ENCODE measurements around the gene HEMK1.

Gene HEMK1, protein sequence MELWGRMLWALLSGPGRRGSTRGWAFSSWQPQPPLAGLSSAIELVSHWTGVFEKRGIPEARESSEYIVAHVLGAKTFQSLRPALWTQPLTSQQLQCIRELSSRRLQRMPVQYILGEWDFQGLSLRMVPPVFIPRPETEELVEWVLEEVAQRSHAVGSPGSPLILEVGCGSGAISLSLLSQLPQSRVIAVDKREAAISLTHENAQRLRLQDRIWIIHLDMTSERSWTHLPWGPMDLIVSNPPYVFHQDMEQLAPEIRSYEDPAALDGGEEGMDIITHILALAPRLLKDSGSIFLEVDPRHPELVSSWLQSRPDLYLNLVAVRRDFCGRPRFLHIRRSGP

DNA sequence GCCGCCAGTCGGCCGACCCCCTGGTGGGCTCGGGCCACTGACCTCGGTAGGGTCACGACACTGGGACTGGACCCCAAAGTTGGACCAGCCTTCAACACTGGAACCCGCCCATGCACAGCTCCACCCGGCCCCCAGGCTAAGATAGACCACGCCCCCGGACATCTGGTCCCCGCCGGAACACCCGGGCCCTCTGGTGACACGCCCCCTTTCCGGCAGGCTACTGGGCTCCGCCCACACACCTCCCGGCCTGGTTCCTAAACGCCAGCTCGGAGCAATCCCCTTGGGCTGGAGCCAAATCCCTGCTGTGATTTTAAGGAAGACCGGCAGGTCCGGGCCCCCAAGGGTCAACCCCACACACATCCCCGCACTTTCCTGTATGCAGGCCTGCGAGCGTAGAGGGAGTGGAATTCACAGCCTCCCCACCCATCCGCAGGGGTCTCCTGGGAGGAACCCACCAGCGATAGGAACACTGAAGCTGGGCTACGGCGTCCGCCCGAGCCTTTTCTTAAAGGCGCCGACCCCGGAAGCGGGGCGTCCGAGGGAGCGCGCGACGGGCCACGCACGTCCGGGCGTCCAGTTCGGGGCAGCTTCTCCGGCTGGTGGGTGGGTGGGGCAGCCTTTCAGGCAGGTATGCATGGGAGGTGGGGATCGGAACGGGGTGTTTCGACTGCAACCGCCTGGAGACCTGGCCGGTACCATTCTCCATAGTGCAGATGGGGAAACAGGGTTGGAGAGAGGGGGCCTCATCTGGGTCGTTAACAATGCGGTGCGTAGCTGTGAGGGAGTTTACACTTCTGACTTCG, at the start of gene HEMK1:
Gene HEMK1, plus strand, starts transcription at position 576 of the 803 bp plus-strand sequence. CDS start 1,583 bp downstream, outside the sequence.
- DNase-seq (ENCODE audit: low read depth) = peak; percentile 89

DNA sequence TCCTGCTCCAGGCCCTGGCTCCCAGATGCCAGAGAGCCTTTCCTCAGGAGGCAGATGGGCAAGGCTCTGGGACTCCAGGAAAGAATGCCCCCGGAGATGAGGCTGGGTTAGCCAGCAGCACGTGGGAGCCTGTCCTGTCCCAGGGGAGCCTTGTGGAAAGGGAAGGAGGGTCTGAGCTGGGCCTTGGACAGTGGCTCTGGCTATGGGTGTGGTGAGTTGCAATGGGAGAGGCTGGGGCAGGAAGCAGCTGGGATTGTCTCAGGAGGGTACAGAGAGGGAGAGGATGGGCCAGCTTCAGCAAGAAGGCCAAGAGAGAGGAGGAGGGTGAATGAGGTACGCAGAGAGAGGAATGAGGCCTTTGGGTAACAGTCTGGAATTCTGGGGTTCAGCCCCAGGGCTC, 48.5 kb upstream of the HEMK1 start:
- DNase-seq (ENCODE audit: low read depth) = no peak

DNA sequence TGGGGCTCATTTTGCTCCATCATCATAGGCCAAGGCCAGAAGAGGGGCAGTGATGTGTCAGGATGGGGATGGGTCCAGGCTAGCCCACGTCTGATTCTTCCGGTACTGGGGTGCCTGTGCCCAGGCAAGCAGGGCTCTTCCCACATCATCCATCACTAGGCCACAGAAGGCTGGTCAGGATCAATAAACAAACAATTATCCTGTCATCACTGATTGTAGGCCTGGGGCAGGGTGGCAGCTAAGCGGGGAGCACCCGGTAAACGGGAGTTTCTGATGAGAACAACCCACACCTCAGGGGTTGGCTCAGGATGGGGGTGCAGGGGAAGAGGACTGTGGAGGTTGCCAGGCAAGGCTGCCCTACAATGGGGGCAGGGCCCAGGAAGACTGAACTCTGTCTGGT, 47.8 kb upstream of the HEMK1 start:
- no peak for DNase-seq (ENCODE audit: low read depth)

DNA sequence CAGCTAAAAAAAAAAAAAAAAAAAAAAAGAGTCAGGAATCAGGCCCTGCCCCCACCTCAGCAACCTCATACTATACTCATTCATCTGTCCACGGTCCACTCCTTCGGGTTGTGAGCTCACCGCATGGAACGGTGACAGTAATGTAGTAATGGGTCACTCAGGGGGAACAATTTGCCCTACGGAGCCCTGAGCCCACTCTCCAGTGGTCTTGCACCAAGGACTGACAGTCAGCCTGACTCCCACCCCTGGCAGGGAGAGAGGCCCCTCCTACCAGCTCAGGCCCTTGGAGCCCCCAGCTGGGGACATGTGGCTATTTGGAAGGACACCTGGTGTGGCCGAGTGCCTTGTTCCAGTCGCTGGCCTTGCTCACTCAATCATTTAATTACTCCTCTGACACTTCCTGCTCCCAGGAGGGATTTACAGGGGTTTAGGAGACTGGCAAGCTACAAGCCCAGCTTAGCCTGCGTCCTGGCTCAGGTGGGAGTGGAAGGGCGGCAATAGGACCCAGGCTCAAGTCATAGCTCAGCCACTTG, 46.0 kb upstream of the HEMK1 start:
- no peak for DNase-seq (ENCODE audit: low read depth)

DNA sequence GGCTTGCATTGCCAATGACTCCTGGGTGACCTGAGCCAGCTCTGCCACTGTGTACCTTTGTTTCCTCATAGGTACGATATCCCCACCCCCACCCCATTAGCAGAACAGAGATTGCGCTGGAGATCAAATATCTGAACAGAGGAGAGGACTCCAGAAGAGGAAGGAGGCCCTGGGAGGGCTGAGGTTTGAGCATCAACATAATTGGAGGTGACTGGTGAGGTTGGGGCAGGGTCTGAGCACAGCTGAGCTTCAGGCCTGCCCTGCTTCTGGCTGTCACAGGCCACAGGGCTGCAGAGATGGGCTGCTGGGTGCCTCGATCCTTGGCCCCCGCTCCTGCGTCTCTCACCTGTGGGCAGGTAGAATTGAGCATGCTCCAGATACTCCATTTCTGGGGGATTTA, 44.6 kb upstream of the HEMK1 start:
- no peak for DNase-seq (ENCODE audit: low read depth)

- DNase-seq (ENCODE audit: low read depth) = no peak
These were observed 44.0 kb upstream of the HEMK1 start for GRCh38 chr3:50525191-50525910.

- DNase-seq (ENCODE audit: low read depth) = no peak
These were observed 43.3 kb upstream of the HEMK1 start for GRCh38 chr3:50525987-50526386.

GRCh38 chr3:50530001-50530970, 39.0 kb upstream of the HEMK1 start:
- DNase-seq (ENCODE audit: low read depth) = no peak

DNA sequence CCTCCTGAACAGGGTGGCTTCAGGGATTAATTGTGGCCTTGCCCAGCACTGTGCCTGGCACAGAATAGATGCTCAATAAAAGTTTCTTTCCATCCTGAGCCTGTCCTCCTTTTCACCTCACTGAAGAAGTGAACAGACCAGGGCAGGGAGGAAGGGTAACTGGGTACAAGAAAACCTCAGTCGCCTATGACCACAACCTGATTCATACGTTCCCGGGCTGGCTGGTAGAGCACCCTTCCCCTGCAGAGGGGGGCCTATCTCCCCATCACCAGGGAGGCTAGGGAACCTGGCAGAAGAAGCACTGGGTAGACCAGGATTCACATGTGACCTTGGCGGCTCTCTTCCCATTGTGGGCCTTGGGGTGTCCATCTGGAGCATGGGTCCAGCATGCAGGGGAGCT, 38.1 kb upstream of the HEMK1 start:
- no peak for DNase-seq (ENCODE audit: low read depth)

DNA sequence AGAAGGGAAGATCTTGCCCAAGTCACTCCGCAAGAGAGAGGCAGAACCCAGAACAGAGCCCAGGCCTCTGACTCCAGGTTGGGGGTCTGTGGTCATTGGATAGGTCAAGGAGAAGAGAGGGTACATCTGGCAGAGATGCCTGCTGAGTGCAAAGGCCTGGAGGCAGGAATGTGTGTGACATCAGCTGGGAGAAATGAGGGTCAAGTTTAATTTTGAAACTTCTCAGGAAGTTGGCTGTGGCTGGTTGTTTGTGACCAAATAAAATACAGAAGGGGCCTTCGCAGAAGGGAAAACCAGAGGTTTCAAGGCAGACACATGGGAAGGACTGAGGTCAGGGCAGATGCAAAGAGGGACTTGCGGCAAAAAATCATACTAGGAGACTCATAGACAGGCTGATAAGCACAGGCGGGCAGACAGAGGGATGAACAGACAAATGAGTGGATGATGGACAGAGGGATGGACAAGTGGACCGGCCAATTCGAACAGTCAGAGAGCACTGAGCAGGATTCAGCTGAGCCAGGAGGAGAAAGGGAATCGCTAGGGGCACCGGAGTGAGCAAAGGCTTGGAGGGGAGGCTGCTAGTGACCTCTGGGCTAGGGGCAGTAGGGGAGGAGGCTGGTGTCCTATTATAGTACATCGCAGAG, 37.1 kb upstream of the HEMK1 start:
- no peak for DNase-seq (ENCODE audit: low read depth)

DNA sequence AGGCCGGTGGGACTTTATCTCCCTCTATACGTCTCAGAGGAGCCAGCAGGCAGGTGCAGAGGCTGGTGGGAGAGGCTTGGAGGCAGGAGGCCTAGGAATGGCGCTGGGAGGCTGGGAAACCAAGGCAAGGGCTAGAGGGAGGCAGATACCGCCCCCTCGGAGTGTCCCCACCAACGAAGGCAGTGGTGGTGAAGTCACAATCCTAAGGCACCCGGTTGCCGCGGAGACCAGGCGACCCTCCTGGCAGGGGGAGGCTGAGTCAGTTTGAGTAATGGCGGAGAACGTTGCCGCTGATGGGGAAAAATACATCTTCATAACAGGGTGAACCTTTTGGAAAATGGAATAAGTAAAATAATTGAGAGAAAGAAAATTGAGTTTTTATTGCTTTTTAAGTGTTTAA, 36.0 kb upstream of the HEMK1 start:
- no peak for DNase-seq (ENCODE audit: low read depth)

DNA sequence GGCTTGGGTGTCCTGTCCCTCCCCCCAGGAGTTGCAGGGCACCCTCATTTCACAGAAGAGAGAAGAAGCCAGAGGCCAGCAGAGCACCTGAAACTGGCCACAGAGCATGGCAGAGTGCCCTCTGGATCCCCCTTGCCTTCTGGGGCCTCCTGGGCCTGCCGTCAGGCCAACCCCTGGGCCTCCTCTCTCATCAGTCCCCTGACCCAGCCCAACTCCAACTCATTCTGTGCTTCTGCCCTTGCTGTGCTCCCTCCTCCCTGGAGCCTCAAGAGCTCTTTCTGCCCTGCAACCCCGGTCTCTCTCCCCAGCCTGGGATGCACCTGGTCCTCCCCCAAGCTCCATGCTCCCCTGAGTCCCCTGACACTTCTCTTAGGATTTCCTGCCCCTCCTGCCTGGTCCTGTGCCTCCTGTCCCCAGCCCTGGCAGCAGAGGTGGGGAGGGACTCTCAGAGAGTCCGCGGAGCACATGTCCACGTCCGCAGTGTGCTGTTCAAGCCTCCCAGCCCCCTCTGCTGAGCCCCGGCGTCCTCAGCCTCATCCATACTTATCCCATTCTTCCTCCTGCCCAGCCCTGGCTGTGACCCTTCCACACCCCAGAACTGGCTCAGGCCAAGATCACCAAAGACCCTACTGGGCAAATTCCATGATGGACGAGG, 35.4 kb upstream of the HEMK1 start:
- DNase-seq (ENCODE audit: low read depth) = no peak

GRCh38 chr3:50534681-50535330, 34.5 kb upstream of the HEMK1 start:
- DNase-seq (ENCODE audit: low read depth) = no peak

DNA sequence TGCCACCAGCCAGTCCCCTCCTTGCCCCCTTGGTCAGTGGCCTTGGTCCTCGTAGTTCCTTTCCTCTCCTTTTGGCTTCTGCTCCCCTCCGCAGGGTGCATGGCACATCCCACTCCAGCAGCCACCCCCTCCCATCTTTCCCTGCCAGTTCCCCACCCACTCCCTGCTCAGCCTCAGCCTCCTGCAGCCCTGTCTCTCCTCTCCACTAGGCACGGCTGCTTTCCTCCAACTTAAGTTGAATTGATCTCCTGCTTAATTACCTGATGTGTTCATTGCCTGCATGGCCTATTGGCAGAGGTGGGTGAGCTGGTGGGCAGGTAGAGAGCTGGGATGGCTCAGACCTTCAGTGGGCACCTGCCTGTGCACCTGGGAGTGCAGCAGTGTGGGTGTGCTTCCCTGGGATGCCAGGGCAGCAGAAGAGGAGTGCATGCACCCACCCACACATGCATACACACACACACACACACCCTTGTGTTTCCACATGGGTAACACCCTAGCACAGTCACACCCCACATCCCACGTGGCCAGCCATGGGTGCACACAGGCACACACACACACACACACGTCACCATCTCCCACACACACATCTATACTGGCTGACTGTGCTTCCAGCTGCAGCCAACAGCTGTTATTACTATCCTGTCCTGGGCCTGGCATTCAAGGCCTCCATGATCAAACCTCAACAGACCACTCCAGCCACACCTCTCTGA, 32.7 kb upstream of the HEMK1 start:
- DNase-seq (ENCODE audit: low read depth) = no peak

DNA sequence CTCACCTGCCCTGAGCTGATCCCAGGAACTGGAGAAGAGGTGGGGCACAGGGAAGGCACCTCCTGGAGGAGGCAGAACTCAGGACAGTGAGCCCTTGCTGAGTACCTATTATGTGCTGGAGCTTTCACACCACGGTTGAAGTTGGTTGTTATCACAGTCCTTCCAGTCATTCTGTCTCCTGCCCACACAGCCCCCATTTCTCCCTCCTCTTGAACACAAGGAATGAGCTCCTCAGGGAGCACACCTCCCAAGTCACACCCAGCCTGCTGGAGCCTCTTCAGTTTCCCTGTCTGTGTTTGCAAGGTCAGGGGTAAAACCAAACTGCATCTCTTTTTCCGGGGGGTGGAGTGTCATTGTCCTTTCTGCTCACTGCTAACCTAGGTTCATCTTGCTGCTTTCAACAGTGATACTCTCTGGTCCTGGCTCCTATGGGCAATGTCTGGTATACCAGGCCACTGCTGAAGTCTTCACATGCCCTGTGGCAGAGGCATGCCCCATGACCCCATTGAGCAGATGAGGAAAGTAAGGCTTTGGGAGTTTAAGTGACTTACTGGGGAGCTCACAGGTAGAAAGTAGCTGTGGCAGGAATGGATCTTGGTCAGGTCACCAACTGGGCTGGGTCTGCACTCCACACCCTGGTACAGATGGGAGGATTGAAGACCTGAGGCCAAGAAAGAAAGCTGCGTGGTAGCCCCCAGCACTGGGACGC, 31.7 kb upstream of the HEMK1 start:
- DNase-seq (ENCODE audit: low read depth) = no peak

DNA sequence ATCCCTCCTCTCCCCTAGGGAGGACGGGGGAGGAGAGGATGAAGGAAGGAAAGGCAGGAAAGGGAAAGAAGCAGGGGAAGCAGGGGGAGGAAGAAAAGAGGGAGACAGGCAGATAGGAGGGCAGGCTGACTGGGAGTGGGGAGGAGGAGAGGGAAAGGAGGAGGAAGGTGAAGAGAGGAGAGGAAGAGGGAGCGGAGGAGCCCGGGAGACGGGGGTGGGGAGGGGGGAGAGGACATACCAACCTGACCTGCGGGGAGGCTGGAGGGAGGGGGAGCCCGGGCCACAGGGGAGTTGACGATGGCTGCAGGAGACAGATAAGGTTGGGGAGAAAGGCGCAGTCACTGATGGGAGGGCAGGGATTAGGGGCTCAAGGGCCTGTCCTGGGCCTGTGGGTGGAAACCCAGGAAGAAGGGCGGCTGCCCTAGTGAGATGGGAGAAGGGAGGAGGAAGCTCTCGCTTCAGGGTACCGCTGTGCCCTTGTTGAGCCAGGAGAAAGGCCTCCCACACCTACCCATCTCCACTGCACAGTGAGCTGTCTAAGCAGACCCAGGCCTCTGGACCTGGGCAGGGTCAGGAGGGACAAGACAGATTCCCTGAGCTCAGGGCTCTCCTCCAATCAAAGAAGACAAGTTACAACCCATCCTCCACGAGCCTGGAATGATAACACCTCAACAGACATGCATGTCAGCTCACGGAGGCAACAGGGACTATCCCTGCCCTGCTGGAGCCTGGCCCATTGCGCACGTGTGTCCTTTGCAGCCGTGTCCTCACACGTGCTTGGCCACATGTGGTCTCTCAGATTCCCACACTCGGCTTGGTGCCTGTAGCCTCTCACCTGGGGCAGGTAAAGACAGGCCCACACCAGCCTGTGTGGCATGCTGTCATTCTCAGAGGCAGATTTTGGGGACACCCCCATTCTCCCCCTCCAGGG, 29.7 kb upstream of the HEMK1 start:
- DNase-seq (ENCODE audit: low read depth) = no peak

All from activated gamma-delta T cell treated with anti-CD3 and anti-CD28 coated beads, Interleukin-2, amount 50 U/mL, for 16 hours (primary cell).